ENCODE measurements around the gene CHCHD3. TPM values are rescaled to one million over a fixed set of nuclear protein-coding genes. Genes with fewer than 3 reads are reported as not detected.
A peak's percentile ranks its signal among the peaks of the same experiment; 100 is the strongest.

CHCHD3 gene
- total and polyA plus RNA-seq, 2 donors from 2014 or later, result 53.9 to 77.3 TPM

- no peaks in the 10 kb centered on the region for H3K36me3 ChIP-seq (ENCODE audit: control insufficient read depth in 2 of 3, insufficient read depth in 3 of 3, low read length in 3 of 3)
- no peak overlapping the region for H3K4me3 ChIP-seq (ENCODE audit: low read length in 3 of 3)
- H3K9me3 ChIP-seq (ENCODE audit: control insufficient read depth in 2 of 3, insufficient read depth in 1 of 3, low read length in 3 of 3), result no peaks in the 10 kb centered on the region
- H3K27me3 ChIP-seq (ENCODE audit: control insufficient read depth, insufficient read depth, low read length), result no peaks in the 10 kb centered on the region
- no peak for DNase-seq
- TF ChIP-seq CTCF (IDR thresholded peaks at IDR 0.05; ENCODE audit: borderline replicate concordance, extremely low read depth, insufficient read depth), result no peak
- H3K9ac ChIP-seq (ENCODE audit: low read length in 3 of 3), result no peak overlapping the region
- no peak overlapping the region for H3K27ac ChIP-seq (ENCODE audit: low read depth in 2 of 2, low read length in 2 of 2)
- no peaks in the 10 kb centered on the region for H3K4me1 ChIP-seq (ENCODE audit: control insufficient read depth in 2 of 3, insufficient read depth in 2 of 3, low read depth in 1 of 3, low read length in 3 of 3)
- intact Hi-C loops (cut with DNase I), result no loop called here
- no peak for FAIRE-seq
Measured at GRCh38 chr7:132756484-132756990, 325.4 kb downstream of the CHCHD3 start.

- no peak for FAIRE-seq
- H3K27ac ChIP-seq (ENCODE audit: low read depth in 2 of 2, low read length in 2 of 2), result no peak overlapping the region
- H3K9ac ChIP-seq (ENCODE audit: low read length in 3 of 3), result no peak overlapping the region
- DNase-seq, result no peak
- peak; percentile 10 for TF ChIP-seq CTCF (IDR thresholded peaks at IDR 0.05; ENCODE audit: borderline replicate concordance, extremely low read depth, insufficient read depth)
- no peaks in the 10 kb centered on the region for H3K36me3 ChIP-seq (ENCODE audit: control insufficient read depth in 2 of 3, insufficient read depth in 3 of 3, low read length in 3 of 3)
- H3K4me1 ChIP-seq (ENCODE audit: control insufficient read depth in 2 of 3, insufficient read depth in 2 of 3, low read depth in 1 of 3, low read length in 3 of 3), result no peaks in the 10 kb centered on the region
- intact Hi-C loops (cut with DNase I), result no loop called here
- H3K4me3 ChIP-seq (ENCODE audit: low read length in 3 of 3), result no peak overlapping the region
- H3K27me3 ChIP-seq (ENCODE audit: control insufficient read depth, insufficient read depth, low read length), result no peaks in the 10 kb centered on the region
- H3K9me3 ChIP-seq (ENCODE audit: control insufficient read depth in 2 of 3, insufficient read depth in 1 of 3, low read length in 3 of 3), result no peaks in the 10 kb centered on the region
Measured at GRCh38 chr7:132755538-132756483, 326.1 kb downstream of the CHCHD3 start.

GRCh38 chr7:132752431-132752830, 329.5 kb downstream of the CHCHD3 start:
- no peak overlapping the region for H3K9ac ChIP-seq (ENCODE audit: low read length in 3 of 3)
- H3K27me3 ChIP-seq (ENCODE audit: control insufficient read depth, insufficient read depth, low read length), result no peaks in the 10 kb centered on the region
- FAIRE-seq (no peak), DNase-seq (no peak)
- no peak overlapping the region for H3K4me3 ChIP-seq (ENCODE audit: low read length in 3 of 3)
- H3K4me1 ChIP-seq (ENCODE audit: control insufficient read depth in 2 of 3, insufficient read depth in 2 of 3, low read depth in 1 of 3, low read length in 3 of 3), result no peaks in the 10 kb centered on the region
- no peaks in the 10 kb centered on the region for H3K9me3 ChIP-seq (ENCODE audit: control insufficient read depth in 2 of 3, insufficient read depth in 1 of 3, low read length in 3 of 3)
- intact Hi-C loops (cut with DNase I), result no loop called here
- no peak overlapping the region for H3K27ac ChIP-seq (ENCODE audit: low read depth in 2 of 2, low read length in 2 of 2)
- TF ChIP-seq CTCF (IDR thresholded peaks at IDR 0.05; ENCODE audit: borderline replicate concordance, extremely low read depth, insufficient read depth), result no peak
- no peaks in the 10 kb centered on the region for H3K36me3 ChIP-seq (ENCODE audit: control insufficient read depth in 2 of 3, insufficient read depth in 3 of 3, low read length in 3 of 3)

Data from kidney (tissue), 14 donors.